H9 (cell line): ENCODE data around the gene PSMB5. TPM values are rescaled to one million over a fixed set of nuclear protein-coding genes. Genes with fewer than 3 reads are reported as not detected.

Experiments used
- DNase-seq: peaks from one replicate; pipeline ENCODE4 v3.0.0-alpha.2; 2017
- H2AFZ ChIP-seq: one replicate; pipeline ENCODE4 v1.6.1; 2013; ENCODE audit warnings: mild to moderate bottlenecking, low read length, control low read depth, moderate library complexity
- H2AK5ac ChIP-seq: 2 replicates; pipeline ENCODE4 v1.6.1; 2013; ENCODE audit warnings: low read length, control low read depth, mixed read lengths; ENCODE audit not compliant: insufficient read length
- H2BK120ac ChIP-seq: one replicate; pipeline ENCODE4 v1.6.1; 2013; ENCODE audit warnings: low read depth, mild to moderate bottlenecking, low read length, control low read depth, inconsistent platforms; ENCODE audit not compliant: poor library complexity, severe bottlenecking
- H2BK12ac ChIP-seq: 2 replicates; pipeline ENCODE4 v1.6.1; 2013; ENCODE audit warnings: low read length, control low read depth, mixed read lengths, low read depth; ENCODE audit not compliant: insufficient read length
- H2BK15ac ChIP-seq: 2 replicates; pipeline ENCODE4 v1.6.1; 2013; ENCODE audit warnings: low read depth, low read length, control low read depth
- H2BK20ac ChIP-seq: one replicate; pipeline ENCODE4 v1.6.1; 2013; ENCODE audit warnings: low read depth, mild to moderate bottlenecking, low read length, control low read depth, inconsistent platforms; ENCODE audit not compliant: poor library complexity, severe bottlenecking
- H2BK5ac ChIP-seq: 2 replicates; pipeline ENCODE4 v1.6.1; 2013; ENCODE audit warnings: low read length, control low read depth, mixed read lengths; ENCODE audit not compliant: insufficient read length
- H3K14ac ChIP-seq: 2 replicates; pipeline ENCODE4 v1.6.1; 2013; ENCODE audit warnings: low read length, control low read depth; ENCODE audit not compliant: insufficient read depth
- H3K18ac ChIP-seq: 2 replicates; pipeline ENCODE4 v1.6.1; 2013; ENCODE audit warnings: low read depth, mild to moderate bottlenecking, mixed read lengths, low read length, control low read depth; ENCODE audit not compliant: insufficient read length
- H3K23ac ChIP-seq: 2 replicates; pipeline ENCODE4 v1.6.1; 2013; ENCODE audit warnings: low read length, control low read depth, mixed read lengths, low read depth; ENCODE audit not compliant: insufficient read length
- H3K23me2 ChIP-seq: 2 replicates; pipeline ENCODE4 v1.6.1; 2013; ENCODE audit warnings: low read depth, mild to moderate bottlenecking, mixed read lengths, low read length, control low read depth; ENCODE audit not compliant: insufficient read length, poor library complexity, severe bottlenecking
- H3K27ac ChIP-seq: 2 replicates; pipeline ENCODE4 v1.5.1; 2013; ENCODE audit warnings: low read length, control low read depth, mixed read lengths, low read depth; ENCODE audit not compliant: insufficient read length
- H3K27me3 ChIP-seq: 2 replicates; pipeline ENCODE4 v1.6.1; 2013; ENCODE audit warnings: low read length, control low read depth, inconsistent platforms; ENCODE audit not compliant: insufficient read depth
- H3K4ac ChIP-seq: 2 replicates; pipeline ENCODE4 v1.6.1; 2013; ENCODE audit warnings: low read depth, mild to moderate bottlenecking, control low read depth, inconsistent platforms, low read length, moderate library complexity
- H3K4me1 ChIP-seq: 2 replicates; pipeline ENCODE4 v1.6.1; 2013; ENCODE audit warnings: low read length, control low read depth, inconsistent platforms; ENCODE audit not compliant: insufficient read depth
- H3K4me2 ChIP-seq: 2 replicates; pipeline ENCODE4 v1.6.1; 2013; ENCODE audit warnings: low read length, control low read depth, mixed read lengths; ENCODE audit not compliant: insufficient read length, insufficient read depth
- H3K56ac ChIP-seq: 2 replicates; pipeline ENCODE4 v1.6.1; 2013; ENCODE audit warnings: low read depth, mild to moderate bottlenecking, mixed read lengths, low read length, control low read depth; ENCODE audit not compliant: insufficient read length
- H3K79me1 ChIP-seq: 2 replicates; pipeline ENCODE4 v1.6.1; 2013; ENCODE audit warnings: low read depth, mild to moderate bottlenecking, moderate library complexity, low read length, control low read depth, inconsistent platforms; ENCODE audit not compliant: insufficient read depth, poor library complexity, severe bottlenecking
- H3K79me2 ChIP-seq: 2 replicates; pipeline ENCODE4 v1.6.1; 2013; ENCODE audit warnings: low read length, control low read depth, inconsistent platforms; ENCODE audit not compliant: insufficient read depth
- H3K9ac ChIP-seq: 2 replicates; pipeline ENCODE4 v1.6.1; 2013; ENCODE audit warnings: low read length, control low read depth, mixed read lengths; ENCODE audit not compliant: insufficient read length; ENCODE audit errors: extremely low read depth
- H3K9me3 ChIP-seq: one replicate; pipeline ENCODE4 v1.6.1; 2013; ENCODE audit warnings: low read depth, low read length, inconsistent platforms; ENCODE audit not compliant: control insufficient read depth
- H3T11ph ChIP-seq: one replicate; pipeline ENCODE4 v1.6.1; 2013; ENCODE audit warnings: mild to moderate bottlenecking, low read length, control low read depth, inconsistent platforms
- H4K20me1 ChIP-seq: one replicate; pipeline ENCODE4 v1.6.1; 2013; ENCODE audit not compliant: control insufficient read depth, insufficient read length, insufficient read depth
- H4K5ac ChIP-seq: 2 replicates; pipeline ENCODE4 v1.6.1; 2013; ENCODE audit warnings: low read depth, mild to moderate bottlenecking, mixed read lengths, low read length, control low read depth; ENCODE audit not compliant: insufficient read length
- H4K8ac ChIP-seq: replicated peaks from 2 replicates; pipeline ENCODE4 v1.6.1; 2013; ENCODE audit warnings: low read length, control low read depth, mixed read lengths, low read depth; ENCODE audit not compliant: insufficient read length
- H4K91ac ChIP-seq: 2 replicates; pipeline ENCODE4 v1.6.1; 2013; ENCODE audit warnings: low read depth, mild to moderate bottlenecking, moderate library complexity, mixed read lengths, low read length, control low read depth; ENCODE audit not compliant: insufficient read length
- H3K27ac Mint-ChIP-seq, 3 experiments: 2 replicates in 2 of 3; 3 replicates in 1 of 3; pipeline ENCODE4 v1.8.0; 2020 to 2021; ENCODE audit warnings: mixed read lengths in 3 of 3, mild to moderate bottlenecking in 1 of 3, moderate library complexity in 1 of 3
- H3K27me3 Mint-ChIP-seq: 2 replicates; pipeline ENCODE4 v1.8.0; 2021; ENCODE audit warnings: low read depth, mild to moderate bottlenecking, moderate library complexity, mixed read lengths
- H3K36me3 Mint-ChIP-seq, 3 experiments: 2 replicates in 2 of 3; 3 replicates in 1 of 3; pipeline ENCODE4 v1.8.0; 2020 to 2021; ENCODE audit warnings: low read depth in 3 of 3, mixed read lengths in 3 of 3; ENCODE audit not compliant: insufficient read depth in 1 of 3
- H3K4me1 Mint-ChIP-seq, 2 experiments: 2 replicates each; pipeline ENCODE4 v1.8.0; 2020; ENCODE audit warnings: mixed read lengths in 2 of 2
- H3K4me3 Mint-ChIP-seq, 2 experiments: 2 replicates in 1 of 2; 3 replicates in 1 of 2; pipeline ENCODE4 v1.8.0; 2020 to 2021; ENCODE audit warnings: mild to moderate bottlenecking in 2 of 2, mixed read lengths in 2 of 2, moderate library complexity in 1 of 2
- H3K9me3 Mint-ChIP-seq, 2 experiments: 2 replicates in 1 of 2; 3 replicates in 1 of 2; pipeline ENCODE4 v1.8.0; 2020; ENCODE audit warnings: mild to moderate bottlenecking in 2 of 2, mixed read lengths in 2 of 2, moderate library complexity in 1 of 2
- CTCF ChIP-seq: fragments of 200-600 bp; sonication (generic); conservative IDR thresholded peaks from 3 replicates; pipeline ENCODE4 v1.8.0; 2021; ENCODE audit warnings: antibody characterized with exemption, mild to moderate bottlenecking
- WGBS: extraction: QIAGEN DNeasy Blood & Tissue Kit; methylation state at CpG from one replicate; pipeline ENCODE4 v1.1.7; 2013; ENCODE audit warnings: missing lambda C conversion rate, low lambda C conversion rate, mixed read lengths; ENCODE audit not compliant: insufficient read length; ENCODE audit errors: extremely low coverage; 5-methylcytosine and 5-hydroxymethylcytosine counted together
- total RNA-seq: library from RNA; stranded (reverse); gene quantifications from 2 replicates; pipeline ENCODE4 v1.2.1, GENCODE V29; 2021

PSMB5 gene
- total RNA-seq, 1 experiment from 2014 or later = 252 TPM

- Histone ChIP-seq H4K8ac (no peak overlapping the region), H3K23me2 (no peaks in the 10 kb centered on the region), H2AK5ac (no peak overlapping the region), H2BK15ac (no peak overlapping the region), H3K9me3 (no peaks in the 10 kb centered on the region), H3K27me3 (no peaks in the 10 kb centered on the region), H3T11ph (no peak overlapping the region), H3K4ac (no peak overlapping the region), H3K56ac (no peak overlapping the region), H4K5ac (no peak overlapping the region), H4K20me1 (no peaks in the 10 kb centered on the region), H4K91ac (no peak overlapping the region), H3K79me2 (no peaks in the 10 kb centered on the region), H2BK20ac (no peak overlapping the region), H3K23ac (no peak overlapping the region), H3K18ac (no peak overlapping the region), H2BK5ac (no peak overlapping the region), H3K14ac (no peak overlapping the region), H2BK120ac (no peak overlapping the region), H2BK12ac (no peak overlapping the region), H3K4me2 (no peak overlapping the region), H3K9ac (no peak overlapping the region), H3K27ac (no peak overlapping the region), H3K4me1 (no peaks in the 10 kb centered on the region), H3K79me1 (no peaks in the 10 kb centered on the region), H2AFZ (no peak overlapping the region)
- no CpG with 5 or more reads among the region's 2 CpGs for WGBS
- Mint-ChIP-seq H3K27ac (no peak overlapping the region), H3K4me1 (no peaks in the 10 kb centered on the region), H3K4me3 (no peak overlapping the region), H3K27me3 (no peaks in the 10 kb centered on the region), H3K9me3 (no peaks in the 10 kb centered on the region; a peak in 1 of 5 replicates), H3K36me3 (peaks cover 54 to 93% (median 85%) of the 10 kb centered on the region in 3 experiments; a peak in 6 of 7 replicates)
- no peak for TF ChIP-seq CTCF
- no peak for DNase-seq
Observed at GRCh38 chr14:23079716-23080115, 45.0 kb upstream of the PSMB5 start.
